Tibial nerve (tissue), 4 donors: ENCODE results near the gene PROM2. TPM values are rescaled to one million over a fixed set of nuclear protein-coding genes. Genes with fewer than 3 reads are reported as not detected.

ENCODE experiments used
- DNase-seq, 2 donors: peaks; one replicate each; pipeline ENCODE4 v3.0.0-alpha.2; 2019; ENCODE audit warnings: low spot score in 2 of 2
- H3K27ac ChIP-seq, 4 donors: fragments of 200-600 bp; sonication (generic) in 3 of 4; one replicate each; pipeline ENCODE4 v1.5.1; 2017 to 2019; ENCODE audit warnings: mild to moderate bottlenecking in 1 of 4
- H3K27me3 ChIP-seq, 2 donors: fragments of 200-600 bp; sonication (generic) in 1 of 2; one replicate each; pipeline versions ENCODE4 v1.5.1 to v1.6.0; 2017 to 2019
- H3K36me3 ChIP-seq, 3 donors: fragments of 200-600 bp; sonication (generic); one replicate each; pipeline ENCODE4 v1.5.1; 2018 to 2019
- H3K4me1 ChIP-seq, 4 donors: fragments of 200-600 bp; sonication (generic) in 3 of 4; one replicate each; pipeline ENCODE4 v1.5.1; 2017 to 2019
- H3K4me3 ChIP-seq, 4 donors: fragments of 200-600 bp; sonication (generic) in 3 of 4; one replicate each; pipeline ENCODE4 v1.5.1; 2017 to 2019; ENCODE audit warnings: mild to moderate bottlenecking in 1 of 4, moderate library complexity in 1 of 4
- H3K9me3 ChIP-seq, 4 donors: fragments of 200-600 bp; sonication (generic) in 3 of 4; one replicate each; pipeline ENCODE4 v1.5.1; 2017 to 2019
- CTCF ChIP-seq, 5 experiments: fragments of 200-600 bp in 3 of 5; fragments of 450-650 bp in 2 of 5; sonication (generic) in 3 of 5; IDR thresholded peaks; one replicate each; pipeline ENCODE4 v1.5.1; 2016 to 2019; ENCODE audit warnings: antibody characterized with exemption in 5 of 5, mild to moderate bottlenecking in 3 of 5, moderate library complexity in 2 of 5
- EP300 ChIP-seq, 2 donors: sonication (generic); formaldehyde crosslinking; IDR thresholded peaks; one replicate each; pipeline ENCODE4 v1.6.1; 2017; ENCODE audit warnings: antibody characterized with exemption in 2 of 2, mild to moderate bottlenecking in 1 of 2
- POLR2A ChIP-seq, 2 donors: fragments of 450-650 bp; IDR thresholded peaks; one replicate each; pipeline ENCODE4 v1.6.1; 2017; ENCODE audit warnings: antibody characterized with exemption in 2 of 2, mild to moderate bottlenecking in 2 of 2, moderate library complexity in 2 of 2
- WGBS, 2 donors: methylation state at CpG; one replicate each; pipeline ENCODE4 v1.1.5; 2018; 5-methylcytosine and 5-hydroxymethylcytosine counted together
- total RNA-seq, 4 donors: library from RNA; depleted of rRNA; stranded (reverse); fragments of >200 nt; gene quantifications; one replicate each; pipeline ENCODE4 v1.1.0, GENCODE V29; 2016

PROM2 gene
- total RNA-seq, 4 donors from 2014 or later: 2.2 to 12.3 (median 5.3) TPM

- 78 to 83% methylated on average over 13 of the region's 13 CpGs for WGBS, 2 donors
- no peaks in the 10 kb centered on the region for H3K9me3 ChIP-seq
- H3K27me3 ChIP-seq: no peaks in the 10 kb centered on the region
- H3K4me1 ChIP-seq: no peaks in the 10 kb centered on the region
- H3K4me3 ChIP-seq: no peak overlapping the region
- no peak overlapping the region for H3K27ac ChIP-seq
- no peak for DNase-seq
- no peaks in the 10 kb centered on the region for H3K36me3 ChIP-seq
- TF ChIP-seq EP300 (IDR thresholded peaks at IDR 0.05): no peak
- no peak for TF ChIP-seq CTCF (IDR thresholded peaks at IDR 0.05)
- TF ChIP-seq POLR2A (IDR thresholded peaks at IDR 0.05): no peak
These were observed 44.4 kb downstream of the PROM2 start for GRCh38 chr2:95318431-95319220.

GRCh38 chr2:95319481-95320343, 45.5 kb downstream of the PROM2 start:
- Histone ChIP-seq H3K4me1 (no peaks in the 10 kb centered on the region), H3K9me3 (no peaks in the 10 kb centered on the region), H3K4me3 (no peak overlapping the region), H3K36me3 (no peaks in the 10 kb centered on the region), H3K27ac (no peak overlapping the region), H3K27me3 (no peaks in the 10 kb centered on the region)
- DNase-seq: no peak
- TF ChIP-seq CTCF (IDR thresholded peaks at IDR 0.05) (no peak), EP300 (IDR thresholded peaks at IDR 0.05) (no peak), POLR2A (IDR thresholded peaks at IDR 0.05) (no peak)
- WGBS, 2 donors: 80 to 83% methylated on average over 20 to 22 of the region's 23 CpGs

- no peak for TF ChIP-seq CTCF (IDR thresholded peaks at IDR 0.05)
- no peak for TF ChIP-seq POLR2A (IDR thresholded peaks at IDR 0.05)
- TF ChIP-seq EP300 (IDR thresholded peaks at IDR 0.05): no peak
- H3K9me3 ChIP-seq: no peaks in the 10 kb centered on the region
- H3K27me3 ChIP-seq: no peaks in the 10 kb centered on the region
- H3K27ac ChIP-seq: no peak overlapping the region
- H3K4me1 ChIP-seq: no peaks in the 10 kb centered on the region
- H3K36me3 ChIP-seq: no peaks in the 10 kb centered on the region
- DNase-seq: no peak
- no peak overlapping the region for H3K4me3 ChIP-seq
- WGBS, 2 donors: 75 to 81% methylated on average over 11 of the region's 11 CpGs
These were observed 46.1 kb downstream of the PROM2 start for GRCh38 chr2:95320344-95320712.

- WGBS, 2 donors: 54 to 63% methylated on average over 17 of the region's 18 CpGs
- Histone ChIP-seq H3K4me1 (no peaks in the 10 kb centered on the region), H3K27me3 (no peaks in the 10 kb centered on the region), H3K4me3 (no peak overlapping the region), H3K36me3 (no peaks in the 10 kb centered on the region), H3K27ac (no peak overlapping the region), H3K9me3 (no peaks in the 10 kb centered on the region)
- DNase-seq: no peak
- TF ChIP-seq POLR2A (IDR thresholded peaks at IDR 0.05): no peak
- no peak for TF ChIP-seq EP300 (IDR thresholded peaks at IDR 0.05)
- TF ChIP-seq CTCF (IDR thresholded peaks at IDR 0.05): no peak
These were observed 46.9 kb downstream of the PROM2 start for GRCh38 chr2:95320986-95321767.
